ENCODE measurements around the gene AOPEP.

GRCh38 chr9:94868464-94868863 is 142.0 kb downstream of the AOPEP start:
- TF ChIP-seq CTCF (conservative IDR thresholded peaks at IDR 0.05) (no peak), ZFX (IDR thresholded peaks at IDR 0.05) (no peak)
